ENCODE measurements around the gene ZNF77.
"Not testable (repeated sequence)": the region's sequence is repeated elsewhere in the genome, so short reads cannot be mapped to it uniquely, and the experiment has no call there.

Gene ZNF77

GRCh38 chr19:2962018-2962670 is 17.4 kb upstream of the ZNF77 start:
- no peaks in the 10 kb centered on the region for H3K4me1 Mint-ChIP-seq (ENCODE audit: low read depth)
- H3K27me3 Mint-ChIP-seq: peaks cover 12% of the 10 kb centered on the region
- no peaks in the 10 kb centered on the region for H3K9me3 Mint-ChIP-seq
- H3K4me3 Mint-ChIP-seq: no peak overlapping the region
- intact Hi-C loops (cut with micrococcal nuclease): loop anchor here (1.0 kb wide), 1 partner anchor 142 kb away; no protein-coding TSS in a partner anchor
- no peak overlapping the region for H3K27ac Mint-ChIP-seq
- no peaks in the 10 kb centered on the region for H3K36me3 Mint-ChIP-seq (ENCODE audit: low read depth)

GRCh38 chr19:2960120-2960519 is 15.3 kb upstream of the ZNF77 start:
- H3K9me3 Mint-ChIP-seq: no peaks in the 10 kb centered on the region
- H3K4me3 Mint-ChIP-seq: no peak overlapping the region
- intact Hi-C loops (cut with micrococcal nuclease): no loop called here
- H3K27ac Mint-ChIP-seq: no peak overlapping the region
- no peaks in the 10 kb centered on the region for H3K4me1 Mint-ChIP-seq (ENCODE audit: low read depth)
- H3K27me3 Mint-ChIP-seq: peaks cover 11% of the 10 kb centered on the region
- H3K36me3 Mint-ChIP-seq (ENCODE audit: low read depth): no peaks in the 10 kb centered on the region

GRCh38 chr19:2957160-2957559 is 12.4 kb upstream of the ZNF77 start:
- H3K27me3 Mint-ChIP-seq: peaks cover 11% of the 10 kb centered on the region
- H3K36me3 Mint-ChIP-seq (ENCODE audit: low read depth): no peaks in the 10 kb centered on the region
- H3K4me1 Mint-ChIP-seq (ENCODE audit: low read depth): no peaks in the 10 kb centered on the region
- no peaks in the 10 kb centered on the region for H3K9me3 Mint-ChIP-seq
- no peak overlapping the region for H3K27ac Mint-ChIP-seq
- no peak overlapping the region for H3K4me3 Mint-ChIP-seq
- intact Hi-C loops (cut with micrococcal nuclease): no loop called here

- Mint-ChIP-seq H3K9me3 (no peaks in the 10 kb centered on the region), H3K36me3 (ENCODE audit: low read depth) (peaks cover 21% of the 10 kb centered on the region), H3K27ac (no peak overlapping the region), H3K4me3 (no peak overlapping the region), H3K27me3 (peaks cover 6% of the 10 kb centered on the region), H3K4me1 (ENCODE audit: low read depth) (peaks cover 11% of the 10 kb centered on the region)
- intact Hi-C loops (cut with micrococcal nuclease): no loop called here
Measured at GRCh38 chr19:2952953-2953481, 8.2 kb upstream of the ZNF77 start.

- Mint-ChIP-seq H3K36me3 (ENCODE audit: low read depth) (peaks cover 30% of the 10 kb centered on the region), H3K4me3 (peak overlapping the region; percentile 98), H3K27me3 (no peaks in the 10 kb centered on the region), H3K9me3 (no peaks in the 10 kb centered on the region), H3K4me1 (ENCODE audit: low read depth) (peaks cover 11% of the 10 kb centered on the region), H3K27ac (peak overlapping the region; percentile 96)
- intact Hi-C loops (cut with micrococcal nuclease): no loop called here
Measured at GRCh38 chr19:2950286-2951124, 5.7 kb upstream of the ZNF77 start.

GRCh38 chr19:2949939-2950285 is 5.1 kb upstream of the ZNF77 start:
- Mint-ChIP-seq H3K4me3 (peak overlapping the region; percentile 98), H3K36me3 (ENCODE audit: low read depth) (peaks cover 35% of the 10 kb centered on the region), H3K27ac (peak overlapping the region; percentile 96), H3K27me3 (no peaks in the 10 kb centered on the region), H3K4me1 (ENCODE audit: low read depth) (peaks cover 11% of the 10 kb centered on the region), H3K9me3 (no peaks in the 10 kb centered on the region)
- intact Hi-C loops (cut with micrococcal nuclease): no loop called here

- H3K27me3 Mint-ChIP-seq: no peaks in the 10 kb centered on the region
- no peaks in the 10 kb centered on the region for H3K9me3 Mint-ChIP-seq
- peak overlapping the region; percentile 99 for H3K27ac Mint-ChIP-seq
- peak overlapping the region; percentile 97 for H3K4me3 Mint-ChIP-seq
- H3K36me3 Mint-ChIP-seq (ENCODE audit: low read depth): peaks cover 44% of the 10 kb centered on the region
- intact Hi-C loops (cut with micrococcal nuclease): no loop called here
- peaks cover 34% of the 10 kb centered on the region for H3K4me1 Mint-ChIP-seq (ENCODE audit: low read depth)
Measured at GRCh38 chr19:2945575-2946184, 909 bp upstream of the ZNF77 start.

- peaks cover 38% of the 10 kb centered on the region for H3K36me3 Mint-ChIP-seq (ENCODE audit: low read depth)
- H3K4me3 Mint-ChIP-seq: peak overlapping the region; percentile 97
- intact Hi-C loops (cut with micrococcal nuclease): no loop called here
Measured at GRCh38 chr19:2944403-2944774, 382 bp downstream of the ZNF77 start.

GRCh38 chr19:2942928-2943640 is 1.7 kb downstream of the ZNF77 start:
- no peaks in the 10 kb centered on the region for H3K27me3 Mint-ChIP-seq
- peak overlapping the region; percentile 99 for H3K27ac Mint-ChIP-seq
- H3K9me3 Mint-ChIP-seq: no peaks in the 10 kb centered on the region
- intact Hi-C loops (cut with micrococcal nuclease): no loop called here
- H3K4me1 Mint-ChIP-seq (ENCODE audit: low read depth): peaks cover 23% of the 10 kb centered on the region
- H3K4me3 Mint-ChIP-seq: no peak overlapping the region
- H3K36me3 Mint-ChIP-seq (ENCODE audit: low read depth): peaks cover 40% of the 10 kb centered on the region

More at GRCh38 chr19:2944403-2944774, 382 bp downstream of the ZNF77 start:
- peaks cover 31% of the 10 kb centered on the region for H3K4me1 Mint-ChIP-seq (ENCODE audit: low read depth)
- peak overlapping the region; percentile 99 for H3K27ac Mint-ChIP-seq
- no peaks in the 10 kb centered on the region for H3K27me3 Mint-ChIP-seq
- no peaks in the 10 kb centered on the region for H3K9me3 Mint-ChIP-seq

- not testable (repeated sequence) for H3K4me1 Mint-ChIP-seq (ENCODE audit: low read depth); H3K27me3 Mint-ChIP-seq; H3K27ac Mint-ChIP-seq; H3K4me3 Mint-ChIP-seq
- Mint-ChIP-seq H3K36me3 (ENCODE audit: low read depth) (peaks cover 82% of the 10 kb centered on the region), H3K9me3 (peaks cover 60% of the 10 kb centered on the region)
- intact Hi-C loops (cut with micrococcal nuclease): loop anchor here (10.0 kb wide), 1 partner anchor 91 kb away; the partner anchor contains the start of gene ZNF555
Measured at GRCh38 chr19:2935863-2936262, 8.9 kb downstream of the ZNF77 start.

- intact Hi-C loops (cut with micrococcal nuclease): loop anchor here (10.0 kb wide), 1 partner anchor 89 kb away; the partner anchor contains the start of gene ZNF555
- Mint-ChIP-seq H3K27ac (no peak overlapping the region), H3K4me3 (no peak overlapping the region), H3K9me3 (peaks cover 68% of the 10 kb centered on the region), H3K4me1 (ENCODE audit: low read depth) (no peaks in the 10 kb centered on the region), H3K36me3 (ENCODE audit: low read depth) (peaks cover 85% of the 10 kb centered on the region), H3K27me3 (no peaks in the 10 kb centered on the region)
Measured at GRCh38 chr19:2933490-2933910, 11.3 kb downstream of the ZNF77 start.

- Mint-ChIP-seq H3K4me1 (ENCODE audit: low read depth) (no peaks in the 10 kb centered on the region), H3K36me3 (ENCODE audit: low read depth) (peaks cover 39% of the 10 kb centered on the region), H3K27me3 (no peaks in the 10 kb centered on the region), H3K9me3 (peaks cover 36% of the 10 kb centered on the region), H3K27ac (no peak overlapping the region), H3K4me3 (no peak overlapping the region)
- intact Hi-C loops (cut with micrococcal nuclease): no loop called here
Measured at GRCh38 chr19:2927032-2927430, 17.7 kb downstream of the ZNF77 start.

GRCh38 chr19:2926341-2927031 is 18.3 kb downstream of the ZNF77 start:
- intact Hi-C loops (cut with micrococcal nuclease): no loop called here
- no peak overlapping the region for H3K4me3 Mint-ChIP-seq
- peaks cover 31% of the 10 kb centered on the region for H3K9me3 Mint-ChIP-seq
- no peak overlapping the region for H3K27ac Mint-ChIP-seq
- H3K4me1 Mint-ChIP-seq (ENCODE audit: low read depth): no peaks in the 10 kb centered on the region
- H3K36me3 Mint-ChIP-seq (ENCODE audit: low read depth): peaks cover 36% of the 10 kb centered on the region
- no peaks in the 10 kb centered on the region for H3K27me3 Mint-ChIP-seq

Measured in dendritic cell treated with granulocyte-macrophage colony-stimulating factor and Interleukin-4, amounts not matched to agents 40 ng/mL and 50 ng/mL, for 4 days (primary cell).